ENCODE data around the gene TARS3.

TARS3 gene

DNA sequence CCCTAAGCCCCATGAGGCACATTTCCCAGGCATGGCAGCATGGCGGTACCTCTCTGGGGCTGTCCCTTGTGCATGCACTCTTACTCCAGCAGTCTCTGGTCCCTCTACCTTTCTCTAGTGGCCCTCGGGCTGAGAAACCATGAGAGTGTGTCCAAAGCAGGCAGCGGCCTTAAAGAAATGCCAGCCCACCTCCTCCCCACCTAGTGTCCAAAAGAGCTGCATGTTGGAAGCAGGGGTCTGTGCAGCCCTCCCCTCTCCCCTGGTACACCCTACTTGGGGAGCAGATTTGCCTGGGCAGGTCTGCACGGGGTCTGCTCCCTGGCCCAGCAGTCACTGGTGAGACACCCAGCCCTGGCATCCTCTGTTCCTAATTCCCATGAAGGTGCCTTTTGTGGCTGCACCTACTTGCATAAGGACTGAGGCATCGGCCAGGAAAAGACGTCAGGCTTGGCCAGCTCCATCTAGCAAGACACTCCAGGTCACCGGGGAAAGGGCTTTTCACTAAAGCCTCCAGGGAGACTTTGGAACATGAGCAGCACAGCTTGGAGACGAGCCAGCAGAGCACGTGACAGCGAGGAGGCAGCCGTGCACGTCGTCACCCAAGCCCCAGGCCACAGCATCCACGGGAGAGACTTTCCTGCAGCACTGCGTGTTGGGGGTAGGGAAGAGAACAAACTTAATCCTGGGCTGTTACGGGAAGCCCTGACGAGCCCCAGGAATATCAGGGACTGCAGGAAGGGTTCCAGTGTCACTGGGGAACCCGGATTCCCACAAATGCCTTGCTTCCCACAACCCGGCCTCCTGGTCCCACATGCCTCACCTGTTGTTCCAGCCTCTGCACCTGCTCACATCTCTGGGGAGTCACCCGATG is 110.9 kb downstream of the TARS3 start:
- no peak overlapping the region for H3K4me3 ChIP-seq (ENCODE audit: low read length)
- DNase-seq (ENCODE audit: low read depth, low spot score), result no peak

DNA sequence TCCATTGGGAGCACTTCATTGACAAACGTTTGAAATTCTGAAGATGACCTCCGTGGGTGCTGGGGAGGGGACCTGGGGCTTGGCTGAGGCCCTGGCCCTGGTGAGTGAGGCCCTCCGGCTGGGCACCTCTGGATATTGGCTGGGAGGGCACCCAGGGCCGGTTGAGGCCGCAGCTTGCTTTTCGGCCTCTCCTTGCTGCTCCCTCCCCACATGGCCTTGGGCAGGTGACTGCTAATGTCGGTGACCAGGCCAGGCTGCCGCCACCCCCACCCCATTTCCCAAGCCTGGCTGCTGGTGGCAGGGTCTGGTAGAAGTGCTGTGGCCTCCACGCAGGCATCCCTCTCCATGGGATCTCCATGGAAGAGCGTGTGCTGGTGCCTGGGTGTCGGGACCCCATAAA is 111.6 kb downstream of the TARS3 start:
- DNase-seq (ENCODE audit: low read depth, low spot score), result no peak
- H3K4me3 ChIP-seq (ENCODE audit: low read length), result no peak overlapping the region

DNA sequence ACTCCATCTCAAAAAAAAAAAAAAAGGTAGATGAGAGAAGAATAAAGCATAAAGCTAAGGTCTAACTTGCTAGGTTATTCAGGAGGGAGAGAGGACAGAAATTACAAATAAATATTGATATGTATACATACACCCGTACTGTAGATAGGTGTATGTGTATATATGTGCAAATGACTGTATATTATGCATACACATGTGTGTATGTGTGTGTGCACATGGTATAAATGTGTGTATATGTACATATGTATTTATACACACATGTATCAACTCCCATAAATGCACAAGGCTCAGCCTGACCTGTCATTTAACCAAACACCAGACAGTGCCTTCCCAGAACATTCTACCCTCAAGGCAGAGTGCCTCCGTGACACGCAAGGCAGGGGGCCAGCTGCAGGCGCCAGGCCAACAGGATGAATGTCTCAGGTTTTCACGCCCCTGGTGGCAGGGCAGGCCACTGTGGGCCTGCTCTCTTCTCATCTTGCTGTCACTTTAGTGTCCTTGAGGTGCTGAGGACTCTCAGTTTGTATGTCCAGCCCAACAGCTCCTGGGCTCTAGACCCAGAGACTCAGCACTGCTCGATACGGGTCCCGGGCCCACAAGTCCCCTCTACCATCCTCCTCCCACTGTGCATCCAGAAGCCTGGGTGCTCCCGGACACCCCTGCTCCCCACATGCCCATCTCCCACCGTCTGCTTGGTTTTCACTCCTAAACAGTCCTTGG is 112.5 kb downstream of the TARS3 start:
- no peak overlapping the region for H3K4me3 ChIP-seq (ENCODE audit: low read length)
- DNase-seq (ENCODE audit: low read depth, low spot score), result no peak

DNA sequence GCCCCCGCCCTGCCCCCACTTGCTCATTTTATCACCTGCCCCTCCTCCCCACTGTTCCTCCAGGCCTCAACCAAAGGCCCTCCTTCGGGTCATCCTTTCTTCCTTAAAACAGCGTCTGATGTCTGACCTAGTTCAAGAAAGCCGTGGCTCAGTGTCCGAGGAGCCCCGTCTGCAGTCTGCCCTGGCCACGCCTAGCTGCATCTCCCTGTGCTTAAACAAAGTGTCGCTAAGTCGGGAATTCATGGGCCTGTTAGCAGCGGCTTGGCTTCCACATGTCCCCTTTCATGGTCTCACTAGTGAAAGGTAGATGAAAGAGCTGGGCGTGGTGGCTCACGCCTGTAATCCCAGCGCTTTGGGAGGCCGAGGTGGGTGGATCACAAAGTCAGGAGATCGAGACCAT is 113.3 kb downstream of the TARS3 start:
- H3K4me3 ChIP-seq (ENCODE audit: low read length), result no peak overlapping the region
- no peak for DNase-seq (ENCODE audit: low read depth, low spot score)

DNA sequence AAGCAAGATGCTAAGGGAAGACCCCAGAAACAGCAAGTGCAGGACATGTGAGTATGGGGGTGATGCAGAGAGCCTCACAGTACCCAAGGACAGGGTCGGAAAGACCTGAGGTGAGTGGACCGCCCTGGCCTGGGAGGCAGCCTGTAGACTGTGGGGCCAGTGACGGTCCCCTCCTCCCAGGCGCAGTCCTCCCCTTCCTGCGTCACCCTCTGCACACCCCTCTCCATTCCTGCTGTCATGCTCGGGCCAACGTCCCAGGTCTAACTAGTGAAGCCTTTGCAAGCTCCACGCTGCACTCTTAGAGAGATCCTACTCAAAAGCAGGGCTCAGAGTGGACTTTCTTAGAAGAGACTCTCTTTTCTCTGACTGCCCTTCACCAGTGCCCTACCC is 113.7 kb downstream of the TARS3 start:
- H3K4me3 ChIP-seq (ENCODE audit: low read length), result no peak overlapping the region
- no peak for DNase-seq (ENCODE audit: low read depth, low spot score)

DNA sequence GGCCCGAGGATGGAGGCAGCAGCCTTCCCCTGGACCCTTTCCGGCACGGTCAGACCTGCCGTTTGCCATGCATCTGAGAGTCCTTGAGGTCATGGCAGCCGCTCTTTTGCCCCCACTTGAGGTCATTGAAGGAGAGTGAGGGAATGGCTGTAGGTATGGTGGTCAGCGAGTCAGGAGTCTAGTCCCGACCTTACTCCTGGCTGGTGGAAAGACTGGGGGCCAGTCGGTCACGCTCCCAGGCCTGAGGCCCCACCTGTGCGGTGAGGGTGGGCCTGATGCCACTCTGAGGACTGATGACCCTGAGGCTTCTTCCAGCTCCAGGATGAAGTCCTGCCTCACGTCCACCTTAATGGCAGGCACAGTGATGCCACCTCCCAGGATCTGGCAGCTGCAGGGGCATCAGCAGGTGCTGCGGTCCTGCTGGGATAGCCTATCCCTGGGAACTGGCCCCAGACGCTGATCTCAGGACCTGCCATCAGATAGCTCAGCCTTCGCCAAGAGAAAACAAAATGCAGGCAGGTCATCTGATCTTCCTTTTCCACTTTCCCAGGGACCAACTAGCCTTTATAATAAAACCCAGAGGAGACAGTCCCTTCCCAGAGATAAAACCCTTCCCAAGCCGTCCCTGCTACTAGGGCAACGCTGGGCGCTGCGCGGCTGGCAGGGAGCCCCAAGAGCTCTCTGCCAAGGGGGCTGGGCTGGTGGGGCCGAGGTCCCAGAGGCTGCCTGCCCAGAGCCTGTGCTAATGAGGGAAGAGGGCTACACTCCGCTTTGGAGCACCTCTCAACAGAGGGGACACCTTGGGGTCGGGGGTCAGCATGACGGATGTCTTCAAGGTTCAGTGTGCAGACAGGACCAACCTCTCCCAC is 114.3 kb downstream of the TARS3 start:
- no peak overlapping the region for H3K4me3 ChIP-seq (ENCODE audit: low read length)
- DNase-seq (ENCODE audit: low read depth, low spot score), result no peak

DNA sequence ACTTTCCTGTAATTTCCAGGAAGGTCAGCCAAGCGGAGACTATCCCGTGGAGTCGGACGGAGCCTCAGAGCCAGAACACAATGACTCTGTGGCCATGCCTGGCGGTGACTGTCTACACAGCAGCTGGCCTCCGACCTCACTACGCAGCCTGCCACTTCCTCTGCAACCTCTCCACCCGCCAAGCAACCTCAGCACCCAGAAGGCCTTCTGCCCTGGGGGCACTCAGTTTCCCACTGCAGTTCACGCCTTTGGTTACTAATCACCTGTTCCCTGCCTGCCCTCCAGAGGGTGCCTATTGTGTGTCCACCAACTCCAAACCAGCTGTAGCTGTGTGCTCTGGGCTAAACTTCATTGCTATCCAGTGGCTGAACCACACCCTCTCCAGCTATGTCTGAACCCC is 116.1 kb downstream of the TARS3 start:
- no peak overlapping the region for H3K4me3 ChIP-seq (ENCODE audit: low read length)
- DNase-seq (ENCODE audit: low read depth, low spot score), result peak; percentile 44

DNA sequence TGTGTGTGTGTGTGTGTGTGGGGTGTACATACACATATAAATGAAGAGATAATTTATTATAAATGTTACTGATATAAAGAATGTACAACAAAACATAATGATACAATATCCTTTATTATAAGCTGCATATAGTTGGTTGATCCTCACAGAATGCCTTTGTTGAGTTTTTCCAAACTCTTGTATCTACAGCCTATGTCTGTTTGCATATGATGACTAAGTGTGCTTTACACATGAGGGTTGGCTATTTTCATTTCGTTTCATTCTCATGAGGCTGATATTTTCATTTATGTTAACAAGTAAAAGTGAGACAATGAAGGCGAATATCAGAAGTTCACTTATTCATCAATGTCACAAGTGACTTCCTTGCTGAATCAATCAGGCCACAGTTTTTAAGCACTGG is 117.2 kb downstream of the TARS3 start:
- DNase-seq (ENCODE audit: low read depth, low spot score), result no peak
- no peak overlapping the region for H3K4me3 ChIP-seq (ENCODE audit: low read length)

DNA sequence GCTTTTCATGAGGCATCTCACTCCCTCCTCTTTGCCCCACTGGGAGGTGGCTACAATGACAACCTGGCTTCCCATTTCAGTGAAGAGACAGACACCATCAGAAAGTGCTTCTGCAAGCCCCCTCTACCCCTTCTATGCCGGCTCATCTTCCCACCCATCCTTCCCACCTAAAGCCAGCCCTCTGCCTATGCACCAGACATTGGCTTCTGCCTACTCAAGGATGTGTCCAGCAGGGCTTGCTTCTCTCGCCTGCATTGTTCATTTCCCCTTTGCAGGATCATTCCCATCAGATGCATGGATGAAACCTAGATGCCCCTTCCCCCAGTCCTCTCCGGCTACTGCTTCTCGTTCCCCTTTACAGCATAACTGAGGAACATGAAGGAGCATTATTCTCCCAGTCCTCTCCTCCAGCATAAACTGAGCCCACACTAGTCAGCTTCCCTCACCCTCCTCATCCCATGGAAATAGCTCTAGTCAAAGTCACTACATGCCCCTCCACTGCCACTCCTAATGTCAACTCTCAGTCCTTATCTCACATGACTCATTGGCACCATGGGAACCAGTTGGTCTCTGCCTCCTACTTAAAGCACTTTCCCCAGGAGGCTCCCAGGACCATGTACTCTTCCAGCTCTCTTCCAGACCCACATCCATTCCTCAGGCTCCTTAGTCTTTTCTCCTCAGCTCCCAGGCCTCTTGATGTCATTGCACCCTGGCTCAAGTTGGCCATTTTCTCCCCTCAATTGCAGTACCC is 120.0 kb downstream of the TARS3 start:
- H3K4me3 ChIP-seq (ENCODE audit: low read length), result no peak overlapping the region
- DNase-seq (ENCODE audit: low read depth, low spot score), result no peak
